RWPE2 (cell line): ENCODE measurements around the gene CA5A.

Source experiments
- ATAC-seq: fragments of 200-7000 bp; cut with Tn5 transposase; 3 replicates; pipeline ENCODE4 v1.9.1; 2021; ENCODE audit warnings: low read depth
- DNase-seq: peaks from one replicate; pipeline ENCODE4 v3.0.0-alpha.2; 2020; ENCODE audit warnings: low spot score
- H3K27ac ChIP-seq: fragments of 450-650 bp; 2 replicates; pipeline ENCODE4 v1.5.1; 2017; ENCODE audit warnings: mild to moderate bottlenecking; ENCODE audit not compliant: poor library complexity, severe bottlenecking
- H3K27me3 ChIP-seq: fragments of 250-450 bp; sonication (Bioruptor Pico); 2 replicates; pipeline ENCODE4 v1.5.1; 2021; ENCODE audit warnings: mild to moderate bottlenecking, moderate library complexity; ENCODE audit not compliant: insufficient read depth, poor library complexity, severe bottlenecking
- H3K36me3 ChIP-seq: fragments of 250-450 bp; sonication (Bioruptor Pico); 2 replicates; pipeline ENCODE4 v1.5.1; 2020; ENCODE audit warnings: low read depth, mild to moderate bottlenecking, moderate library complexity
- H3K4me1 ChIP-seq: fragments of 250-450 bp; sonication (Bioruptor Pico); 2 replicates; pipeline ENCODE4 v1.5.1; 2021; ENCODE audit warnings: mild to moderate bottlenecking, moderate library complexity; ENCODE audit not compliant: insufficient read depth, poor library complexity, severe bottlenecking
- H3K4me3 ChIP-seq: fragments of 250-450 bp; sonication (Bioruptor Pico); 2 replicates; pipeline ENCODE4 v1.5.1; 2021; ENCODE audit warnings: mild to moderate bottlenecking, moderate library complexity; ENCODE audit not compliant: severe bottlenecking
- H3K9me3 ChIP-seq: fragments of 250-450 bp; sonication (Bioruptor Pico); 2 replicates; pipeline ENCODE4 v1.5.1; 2021; ENCODE audit warnings: mild to moderate bottlenecking, moderate library complexity; ENCODE audit not compliant: severe bottlenecking
- TF ChIP-seq, protein P1 (sequence below): fragments of 450-650 bp; IDR thresholded peaks from one replicate; pipeline ENCODE4 v1.5.1; 2017; ENCODE audit warnings: mild to moderate bottlenecking, moderate library complexity; ENCODE audit not compliant: poor library complexity, severe bottlenecking

Gene CA5A

DNA sequence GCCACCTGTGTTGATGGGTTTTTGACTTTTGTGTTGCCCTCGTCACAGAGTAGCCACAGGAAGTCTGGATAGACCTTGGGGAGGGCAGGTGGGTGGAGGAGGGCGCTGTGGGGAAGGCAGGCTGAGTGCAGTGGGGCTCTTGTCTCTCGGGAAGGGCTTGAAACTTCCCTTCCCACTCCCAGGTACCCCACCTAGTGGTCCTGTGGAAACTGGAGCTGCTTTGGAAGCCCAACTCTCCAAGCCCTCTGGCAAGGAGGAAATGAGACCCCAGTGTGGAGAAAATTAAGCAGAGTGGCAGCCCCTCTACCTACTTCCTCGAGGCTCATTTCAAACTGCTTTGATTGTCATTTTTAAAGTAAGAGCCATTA, 9.2 kb downstream of the CA5A start:
- TF ChIP-seq, protein P1, sequence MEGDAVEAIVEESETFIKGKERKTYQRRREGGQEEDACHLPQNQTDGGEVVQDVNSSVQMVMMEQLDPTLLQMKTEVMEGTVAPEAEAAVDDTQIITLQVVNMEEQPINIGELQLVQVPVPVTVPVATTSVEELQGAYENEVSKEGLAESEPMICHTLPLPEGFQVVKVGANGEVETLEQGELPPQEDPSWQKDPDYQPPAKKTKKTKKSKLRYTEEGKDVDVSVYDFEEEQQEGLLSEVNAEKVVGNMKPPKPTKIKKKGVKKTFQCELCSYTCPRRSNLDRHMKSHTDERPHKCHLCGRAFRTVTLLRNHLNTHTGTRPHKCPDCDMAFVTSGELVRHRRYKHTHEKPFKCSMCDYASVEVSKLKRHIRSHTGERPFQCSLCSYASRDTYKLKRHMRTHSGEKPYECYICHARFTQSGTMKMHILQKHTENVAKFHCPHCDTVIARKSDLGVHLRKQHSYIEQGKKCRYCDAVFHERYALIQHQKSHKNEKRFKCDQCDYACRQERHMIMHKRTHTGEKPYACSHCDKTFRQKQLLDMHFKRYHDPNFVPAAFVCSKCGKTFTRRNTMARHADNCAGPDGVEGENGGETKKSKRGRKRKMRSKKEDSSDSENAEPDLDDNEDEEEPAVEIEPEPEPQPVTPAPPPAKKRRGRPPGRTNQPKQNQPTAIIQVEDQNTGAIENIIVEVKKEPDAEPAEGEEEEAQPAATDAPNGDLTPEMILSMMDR, result no peak
- H3K36me3 ChIP-seq, result no peaks in the 10 kb centered on the region
- H3K27me3 ChIP-seq, result no peaks in the 10 kb centered on the region
- no peak for DNase-seq
- no peak for ATAC-seq
- H3K4me1 ChIP-seq, result peaks cover 4% of the 10 kb centered on the region
- H3K27ac ChIP-seq, result no peak overlapping the region
- no peaks in the 10 kb centered on the region for H3K9me3 ChIP-seq
- H3K4me3 ChIP-seq, result no peak overlapping the region

DNA sequence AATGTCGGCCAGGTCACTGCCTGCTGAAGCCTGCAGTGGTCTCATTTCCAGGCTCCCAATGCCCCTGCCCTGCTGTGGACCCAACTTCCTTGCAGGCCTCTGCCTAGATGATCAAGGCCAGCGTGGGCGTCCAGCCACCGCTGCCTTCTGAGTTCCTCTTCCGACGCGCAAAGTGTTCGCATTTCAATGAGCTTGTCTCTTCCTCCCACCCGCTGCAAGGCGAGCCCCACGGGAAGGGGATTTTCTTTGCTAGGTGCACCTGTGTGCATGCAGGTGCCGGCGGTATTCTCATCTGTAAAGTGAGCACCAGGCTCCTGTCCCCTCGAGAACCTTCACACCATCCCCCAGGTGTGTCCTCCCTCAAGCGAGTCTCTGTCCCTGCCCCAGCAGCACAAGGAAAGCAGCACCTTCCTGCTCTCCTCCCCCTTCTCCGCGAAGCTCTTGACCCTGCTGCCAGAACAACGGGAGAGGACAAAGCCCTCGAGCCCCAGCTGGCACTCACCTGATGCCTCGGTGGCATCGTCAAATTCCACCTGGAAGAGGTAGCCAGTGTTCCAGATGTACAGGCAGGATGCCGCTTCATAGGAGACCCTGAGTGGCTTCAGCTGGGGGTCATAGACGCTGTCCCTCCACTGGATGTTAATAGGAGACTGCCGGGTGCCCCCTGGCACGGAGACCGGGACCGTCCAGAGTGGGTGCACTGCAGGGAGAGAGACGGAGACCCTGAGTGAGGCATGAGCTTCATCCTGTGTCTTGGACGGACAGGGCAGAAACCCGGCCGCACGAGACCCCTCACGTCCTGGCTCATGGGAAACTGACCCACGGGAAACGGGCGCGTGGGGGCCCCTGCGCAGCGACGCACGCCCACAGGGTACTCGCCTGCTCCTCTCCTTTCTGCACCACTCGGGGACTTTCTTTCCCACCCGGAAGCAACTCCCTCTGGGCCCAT, 9.8 kb downstream of the CA5A start:
- H3K9me3 ChIP-seq, result no peaks in the 10 kb centered on the region
- no peaks in the 10 kb centered on the region for H3K27me3 ChIP-seq
- ATAC-seq (no peak), DNase-seq (no peak)
- no peak overlapping the region for H3K27ac ChIP-seq
- TF ChIP-seq, protein P1, result no peak
- H3K36me3 ChIP-seq, result no peaks in the 10 kb centered on the region
- H3K4me3 ChIP-seq, result no peak overlapping the region
- peaks cover 4% of the 10 kb centered on the region for H3K4me1 ChIP-seq

- peak; percentile 15; the same call in 2 of the 3 replicates for ATAC-seq
- DNase-seq, result no peak
- no peaks in the 10 kb centered on the region for H3K36me3 ChIP-seq
- no peaks in the 10 kb centered on the region for H3K27me3 ChIP-seq
- no peaks in the 10 kb centered on the region for H3K9me3 ChIP-seq
- H3K4me3 ChIP-seq, result no peak overlapping the region
- peaks cover 4% of the 10 kb centered on the region for H3K4me1 ChIP-seq
- TF ChIP-seq, protein P1, result no peak
- no peak overlapping the region for H3K27ac ChIP-seq
Observed at GRCh38 chr16:87924811-87925670, 11.3 kb downstream of the CA5A start.

DNA sequence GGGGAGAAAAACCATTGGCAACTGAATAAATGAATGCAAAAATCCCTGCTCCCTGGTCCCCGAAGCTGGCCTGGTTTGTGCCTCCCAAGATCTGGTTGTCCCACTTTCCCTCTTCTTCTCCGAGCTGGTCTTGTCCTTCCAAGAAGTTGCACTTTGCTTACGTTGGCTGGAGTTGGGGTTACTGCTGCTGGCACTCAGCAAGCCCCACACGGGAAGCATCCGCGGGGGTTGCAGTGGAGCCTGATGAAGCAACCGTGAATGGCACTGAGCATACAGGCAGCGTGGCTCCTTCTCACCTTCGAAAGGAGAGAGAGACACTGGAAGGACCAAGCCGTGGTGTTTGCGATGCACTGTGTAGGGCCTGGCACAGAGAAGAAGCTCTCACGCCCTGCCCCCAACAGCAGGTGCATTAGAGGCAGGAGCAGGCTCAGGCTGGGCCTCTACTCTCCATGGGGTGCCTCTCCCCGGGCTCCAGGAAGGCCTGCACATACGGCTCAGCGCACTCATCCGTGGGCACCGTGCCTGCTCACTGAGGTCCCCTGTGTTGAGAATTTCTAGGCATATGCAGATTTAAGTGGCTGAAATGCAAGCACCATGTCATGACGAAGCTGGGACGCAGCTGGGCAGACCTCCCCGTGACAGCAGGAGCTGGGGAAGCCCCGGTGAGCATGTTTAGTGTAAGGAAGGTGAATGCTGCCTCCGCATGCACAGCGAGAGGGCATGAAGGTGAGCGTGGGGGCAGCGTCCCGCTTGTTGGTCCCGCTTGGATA, 12.1 kb downstream of the CA5A start:
- Histone ChIP-seq H3K27ac (no peak overlapping the region), H3K4me3 (no peak overlapping the region), H3K4me1 (peaks cover 4% of the 10 kb centered on the region), H3K9me3 (no peaks in the 10 kb centered on the region), H3K27me3 (no peaks in the 10 kb centered on the region), H3K36me3 (no peaks in the 10 kb centered on the region)
- TF ChIP-seq, protein P1, result no peak
- DNase-seq (no peak), ATAC-seq (no peak)
